Fibroblast of lung (primary cell): Measurements from ENCODE around the gene MIPOL1.

Experiments used
- EZH2 ChIP-seq: IDR thresholded peaks from 2 replicates; pipeline ENCODE4 v1.5.1; 2012; ENCODE audit warnings: low read length, control low read depth, mild to moderate bottlenecking; ENCODE audit errors: missing control alignments
- TF ChIP-seq, protein P1 (sequence below), 2 donors: IDR thresholded peaks in 1 of 2; conservative IDR thresholded peaks in 1 of 2; 1 replicate in 1 of 2; 2 replicates in 1 of 2; pipeline ENCODE4 v1.5.1; 2011 to 2012; ENCODE audit warnings: low read length in 2 of 2, control low read depth in 1 of 2, inconsistent platforms in 1 of 2, low read depth in 1 of 2, mild to moderate bottlenecking in 1 of 2

DNA sequence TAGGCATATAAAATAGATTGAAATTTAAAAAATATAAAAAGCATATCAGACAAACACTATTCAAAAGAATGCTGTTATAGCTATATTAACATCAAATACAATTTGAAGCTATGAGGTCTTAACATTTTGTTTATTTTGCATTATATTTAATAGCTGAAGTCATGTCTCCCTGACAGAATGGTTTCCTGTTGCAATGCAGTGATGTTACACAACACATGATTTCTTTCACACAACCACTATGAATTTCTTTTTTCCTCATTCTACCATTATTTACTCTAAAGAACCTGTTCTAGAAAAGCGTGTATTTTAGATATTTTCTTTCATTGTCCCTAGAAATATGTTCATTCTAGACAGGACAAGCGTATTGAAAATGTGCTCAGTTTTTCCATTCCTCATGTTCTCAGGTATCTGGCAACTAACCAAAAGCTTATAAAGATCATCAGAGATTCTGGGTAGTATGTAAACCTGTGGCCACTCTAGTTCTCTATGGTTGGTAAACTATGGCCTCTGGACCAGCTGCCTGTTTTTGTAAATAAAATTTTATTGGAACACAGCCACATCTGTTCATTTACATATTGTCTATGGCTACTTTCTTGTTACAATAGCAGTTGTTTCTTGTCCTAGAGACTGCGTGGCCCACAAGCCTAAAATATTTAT is 213.5 kb downstream of the MIPOL1 start:
- no peak for TF ChIP-seq EZH2
- TF ChIP-seq, protein P1, sequence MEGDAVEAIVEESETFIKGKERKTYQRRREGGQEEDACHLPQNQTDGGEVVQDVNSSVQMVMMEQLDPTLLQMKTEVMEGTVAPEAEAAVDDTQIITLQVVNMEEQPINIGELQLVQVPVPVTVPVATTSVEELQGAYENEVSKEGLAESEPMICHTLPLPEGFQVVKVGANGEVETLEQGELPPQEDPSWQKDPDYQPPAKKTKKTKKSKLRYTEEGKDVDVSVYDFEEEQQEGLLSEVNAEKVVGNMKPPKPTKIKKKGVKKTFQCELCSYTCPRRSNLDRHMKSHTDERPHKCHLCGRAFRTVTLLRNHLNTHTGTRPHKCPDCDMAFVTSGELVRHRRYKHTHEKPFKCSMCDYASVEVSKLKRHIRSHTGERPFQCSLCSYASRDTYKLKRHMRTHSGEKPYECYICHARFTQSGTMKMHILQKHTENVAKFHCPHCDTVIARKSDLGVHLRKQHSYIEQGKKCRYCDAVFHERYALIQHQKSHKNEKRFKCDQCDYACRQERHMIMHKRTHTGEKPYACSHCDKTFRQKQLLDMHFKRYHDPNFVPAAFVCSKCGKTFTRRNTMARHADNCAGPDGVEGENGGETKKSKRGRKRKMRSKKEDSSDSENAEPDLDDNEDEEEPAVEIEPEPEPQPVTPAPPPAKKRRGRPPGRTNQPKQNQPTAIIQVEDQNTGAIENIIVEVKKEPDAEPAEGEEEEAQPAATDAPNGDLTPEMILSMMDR (conservative IDR thresholded peaks at IDR 0.05 in 1 of 2, IDR thresholded peaks at IDR 0.05 in 1 of 2; ENCODE audit: low read depth in 1 of 2, low read length in 2 of 2): no peak
